Muscle layer of colon (tissue), 2 donors: Measurements from ENCODE around the gene FBXL12.
A peak's percentile ranks its signal among the peaks of the same experiment; 100 is the strongest.

Experiments
- H3K27ac ChIP-seq: one replicate; pipeline ENCODE4 v1.7.0; 2013; ENCODE audit warnings: low read depth, mild to moderate bottlenecking, low read length, moderate library complexity
- H3K27me3 ChIP-seq, 2 donors: one replicate each; pipeline ENCODE4 v1.7.0; 2013; ENCODE audit warnings: low read length in 2 of 2, mild to moderate bottlenecking in 2 of 2; ENCODE audit not compliant: insufficient read depth in 2 of 2, control insufficient read depth in 1 of 2
- H3K36me3 ChIP-seq: one replicate; pipeline ENCODE4 v1.7.0; 2013; ENCODE audit warnings: mild to moderate bottlenecking, low read length; ENCODE audit not compliant: insufficient read depth
- H3K4me1 ChIP-seq: one replicate; pipeline ENCODE4 v1.7.0; 2013; ENCODE audit warnings: mild to moderate bottlenecking, low read length; ENCODE audit not compliant: insufficient read depth
- H3K4me3 ChIP-seq, 2 donors: one replicate each; pipeline ENCODE4 v1.7.0; 2013; ENCODE audit warnings: low read length in 2 of 2, low read depth in 1 of 2, mild to moderate bottlenecking in 1 of 2, moderate library complexity in 1 of 2
- H3K9ac ChIP-seq: one replicate; pipeline ENCODE4 v1.7.0; 2013; ENCODE audit warnings: low read length
- H3K9me3 ChIP-seq: one replicate; pipeline ENCODE4 v1.7.0; 2013; ENCODE audit warnings: mild to moderate bottlenecking, low read length
- donor health status: abdominal sarcoma.
- donor health status: Adenocarcinoma of cecum.

The FBXL12 gene

GRCh38 chr19:9818734-9819595 lies at the start of gene FBXL12:
Gene FBXL12, minus strand, starts transcription at chr19:9819079. Its CDS starts 266 bp downstream, at chr19:9818813.
- Histone ChIP-seq H3K27me3 (no peaks in the 10 kb centered on the region), H3K27ac (peak within 1 kb of the TSS; percentile 98), H3K9ac (peak within 1 kb of the TSS; percentile 89), H3K4me3 (peak within 1 kb of the TSS; percentile 55 to 98), H3K4me1 (peaks cover 12% of the 10 kb centered on the region), H3K9me3 (no peaks in the 10 kb centered on the region), H3K36me3 (peaks cover under 1% of the 10 kb centered on the region)

GRCh38 chr19:9865732-9866501 lies 47.0 kb upstream of the FBXL12 start:
- no peaks in the 10 kb centered on the region for H3K9me3 ChIP-seq
- no peak overlapping the region for H3K4me3 ChIP-seq
- H3K36me3 ChIP-seq: no peaks in the 10 kb centered on the region
- H3K4me1 ChIP-seq: no peaks in the 10 kb centered on the region
- H3K27ac ChIP-seq: no peak overlapping the region
- H3K9ac ChIP-seq: no peak overlapping the region
- H3K27me3 ChIP-seq: no peaks in the 10 kb centered on the region

DNA sequence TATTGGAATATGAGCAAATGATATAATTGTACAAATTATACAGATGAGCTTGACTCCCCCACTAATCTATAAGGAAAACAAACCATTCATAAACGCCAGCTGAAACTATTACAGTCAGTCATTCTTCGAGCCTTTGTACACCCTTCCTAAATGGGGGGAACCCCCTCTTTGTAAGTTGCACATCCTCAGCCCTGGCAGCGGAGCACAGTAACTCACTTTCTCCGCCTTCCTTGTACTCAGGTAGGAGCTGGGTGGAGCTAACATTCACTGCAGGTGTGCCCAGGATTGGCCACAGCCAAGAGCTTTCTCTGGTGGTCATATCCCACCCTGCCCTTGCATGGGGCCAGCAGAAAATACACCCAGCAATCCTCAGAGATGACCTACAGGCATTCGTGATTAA lies 44.9 kb upstream of the FBXL12 start:
- Histone ChIP-seq H3K36me3 (no peaks in the 10 kb centered on the region), H3K4me1 (no peaks in the 10 kb centered on the region), H3K4me3 (no peak overlapping the region), H3K9me3 (no peaks in the 10 kb centered on the region), H3K9ac (no peak overlapping the region), H3K27me3 (no peaks in the 10 kb centered on the region), H3K27ac (no peak overlapping the region)

DNA sequence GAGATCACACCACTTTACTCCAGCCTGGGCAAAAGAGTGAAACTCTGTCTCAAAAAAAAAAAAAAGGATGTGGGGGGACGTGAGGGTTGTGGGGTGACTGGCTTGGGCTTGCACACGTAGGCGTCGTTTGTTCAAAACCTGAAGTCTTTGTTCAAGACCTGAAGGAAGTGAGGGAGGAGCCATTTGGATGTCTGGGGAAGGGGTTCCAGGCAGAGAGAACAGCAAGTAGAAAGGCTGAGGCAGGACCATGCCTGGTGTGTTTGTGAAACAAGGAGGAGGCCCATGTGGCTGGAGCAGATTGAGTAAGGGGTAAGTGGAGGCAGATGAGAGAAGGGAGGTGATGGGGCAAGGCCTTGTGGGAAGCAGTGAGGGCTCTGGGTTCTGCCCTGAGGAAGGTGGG lies 44.1 kb upstream of the FBXL12 start:
- Histone ChIP-seq H3K4me1 (no peaks in the 10 kb centered on the region), H3K27me3 (no peaks in the 10 kb centered on the region), H3K4me3 (no peak overlapping the region), H3K9ac (no peak overlapping the region), H3K27ac (no peak overlapping the region), H3K36me3 (no peaks in the 10 kb centered on the region), H3K9me3 (no peaks in the 10 kb centered on the region)

DNA sequence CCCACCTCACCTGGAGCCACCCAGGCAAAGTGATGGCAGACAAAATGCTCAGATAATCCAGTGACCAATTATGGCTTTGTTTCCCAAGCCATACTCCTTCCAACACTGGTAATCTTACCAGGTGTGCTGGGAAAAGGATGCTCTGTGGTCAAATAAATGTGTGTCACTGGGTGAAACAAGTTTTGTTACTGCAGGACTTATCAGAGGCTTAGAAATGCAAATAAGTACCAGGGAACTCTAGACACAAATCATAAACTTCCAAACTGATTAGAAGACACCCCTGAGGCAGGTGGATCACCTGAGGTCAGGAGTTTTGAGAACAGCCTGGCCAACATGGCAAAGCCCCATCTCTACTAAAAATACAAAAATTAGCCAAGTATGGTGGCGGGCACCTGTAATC lies 42.6 kb upstream of the FBXL12 start:
- Histone ChIP-seq H3K9me3 (no peaks in the 10 kb centered on the region), H3K36me3 (no peaks in the 10 kb centered on the region), H3K4me1 (no peaks in the 10 kb centered on the region), H3K27me3 (no peaks in the 10 kb centered on the region), H3K9ac (no peak overlapping the region), H3K27ac (no peak overlapping the region), H3K4me3 (no peak overlapping the region)

DNA sequence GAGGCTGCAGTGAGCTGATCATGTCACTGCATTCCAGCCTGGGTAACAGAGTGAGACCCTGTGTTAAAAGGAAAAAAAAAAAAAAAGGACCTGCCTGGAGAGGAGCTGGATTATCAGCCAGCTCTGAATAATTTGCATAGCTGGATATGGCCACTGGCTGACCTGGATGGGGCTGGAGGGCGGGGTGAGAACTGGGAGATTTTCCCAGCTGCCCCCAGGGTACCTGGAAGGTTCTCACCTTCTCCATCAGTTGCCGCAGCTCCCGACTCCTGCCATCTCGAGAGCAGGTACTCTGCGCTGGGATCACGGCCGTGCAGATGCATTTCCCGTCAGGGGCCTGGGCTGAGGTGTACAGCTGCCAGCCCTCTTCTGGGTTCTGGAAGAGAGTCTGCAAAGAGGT lies 41.5 kb upstream of the FBXL12 start:
- H3K36me3 ChIP-seq: no peaks in the 10 kb centered on the region
- H3K4me3 ChIP-seq: no peak overlapping the region
- no peaks in the 10 kb centered on the region for H3K9me3 ChIP-seq
- no peaks in the 10 kb centered on the region for H3K4me1 ChIP-seq
- H3K9ac ChIP-seq: no peak overlapping the region
- no peak overlapping the region for H3K27ac ChIP-seq
- no peaks in the 10 kb centered on the region for H3K27me3 ChIP-seq

- Histone ChIP-seq H3K27me3 (no peaks in the 10 kb centered on the region), H3K27ac (no peak overlapping the region), H3K9me3 (no peaks in the 10 kb centered on the region), H3K36me3 (no peaks in the 10 kb centered on the region), H3K9ac (no peak overlapping the region), H3K4me1 (no peaks in the 10 kb centered on the region), H3K4me3 (no peak overlapping the region)
Observed at GRCh38 chr19:9858766-9859165, 39.9 kb upstream of the FBXL12 start.

- Histone ChIP-seq H3K36me3 (no peaks in the 10 kb centered on the region), H3K27ac (no peak overlapping the region), H3K9ac (no peak overlapping the region), H3K27me3 (no peaks in the 10 kb centered on the region), H3K4me3 (no peak overlapping the region), H3K9me3 (no peaks in the 10 kb centered on the region), H3K4me1 (no peaks in the 10 kb centered on the region)
Observed at GRCh38 chr19:9857920-9858746, 39.3 kb upstream of the FBXL12 start.

- Histone ChIP-seq H3K27me3 (no peaks in the 10 kb centered on the region), H3K36me3 (no peaks in the 10 kb centered on the region), H3K4me3 (no peak overlapping the region), H3K9ac (no peak overlapping the region), H3K27ac (no peak overlapping the region), H3K9me3 (no peaks in the 10 kb centered on the region), H3K4me1 (no peaks in the 10 kb centered on the region)
Observed at GRCh38 chr19:9857076-9857721, 38.3 kb upstream of the FBXL12 start.

DNA sequence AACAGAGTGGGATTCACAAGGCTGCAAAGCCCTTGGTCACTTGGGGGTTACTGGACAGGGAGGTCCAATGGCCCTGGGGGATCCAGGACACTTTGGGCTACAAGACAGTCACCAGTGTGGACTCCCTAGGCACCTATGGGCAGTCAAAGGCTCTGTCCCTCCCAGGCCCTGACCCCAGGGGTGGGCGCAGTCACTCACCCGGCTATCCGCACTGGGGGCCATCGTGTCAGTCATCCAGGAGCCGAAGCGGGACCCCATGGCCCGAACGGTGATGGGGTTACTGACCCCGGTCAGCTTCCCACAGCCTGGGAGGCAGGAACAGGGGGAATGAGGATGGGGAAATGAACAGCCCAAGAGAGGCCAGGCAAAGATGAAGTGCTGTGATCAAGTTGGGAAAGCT lies 37.7 kb upstream of the FBXL12 start:
- no peaks in the 10 kb centered on the region for H3K9me3 ChIP-seq
- no peaks in the 10 kb centered on the region for H3K4me1 ChIP-seq
- H3K9ac ChIP-seq: no peak overlapping the region
- H3K36me3 ChIP-seq: no peaks in the 10 kb centered on the region
- no peak overlapping the region for H3K27ac ChIP-seq
- H3K27me3 ChIP-seq: no peaks in the 10 kb centered on the region
- no peak overlapping the region for H3K4me3 ChIP-seq
